T-helper 1 cell (primary cell): ENCODE measurements around the gene CC2D1A.
"Not testable (repeated sequence)": the region's sequence is repeated elsewhere in the genome, so short reads cannot be mapped to it uniquely, and the experiment has no call there.

ENCODE experiments used
- DNase-seq, 5 donors: peaks; one replicate each; pipeline ENCODE4 v3.0.0-alpha.2; 2012 to 2020

CC2D1A gene

DNA sequence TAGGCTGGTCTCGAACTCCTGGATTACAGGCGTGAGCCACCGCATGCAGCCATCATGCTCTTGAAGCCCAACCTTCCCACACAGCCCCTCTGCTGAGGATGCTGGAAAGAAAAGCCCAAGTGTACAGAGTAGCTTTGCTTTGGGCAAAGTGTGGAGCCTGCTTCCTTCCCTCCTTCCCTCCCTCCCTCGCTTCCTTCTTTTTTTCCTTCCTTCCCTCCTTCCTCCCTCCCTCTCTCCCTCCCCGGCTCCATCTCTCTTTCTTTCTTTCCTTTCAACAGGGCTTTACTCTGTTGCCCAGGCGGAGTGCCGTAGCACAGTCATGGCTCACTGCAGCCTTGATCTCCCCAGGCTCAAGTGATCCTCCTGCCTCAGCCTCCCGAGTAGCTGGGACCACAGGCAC, 2.7 kb downstream of the CC2D1A start:
- no peak for DNase-seq

DNA sequence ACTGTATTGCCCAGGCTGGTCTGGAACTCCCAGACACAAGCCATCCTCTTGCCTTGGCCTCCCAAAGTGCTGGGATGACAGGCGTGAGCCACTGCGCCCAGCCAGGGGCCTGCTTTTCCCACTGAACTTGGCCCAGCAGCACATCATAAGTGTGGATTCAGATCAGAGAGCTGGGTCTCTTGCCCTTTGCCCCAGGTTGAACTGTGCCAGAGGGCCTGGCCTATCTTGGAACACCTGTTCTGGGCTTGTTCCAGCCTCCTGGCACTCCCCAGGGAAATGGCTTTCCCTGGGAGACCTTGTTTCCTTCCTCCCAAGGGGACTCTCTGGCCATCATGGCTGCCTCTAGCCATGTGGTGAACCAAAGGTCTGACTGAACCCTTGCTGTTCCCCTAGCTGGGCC, 3.4 kb downstream of the CC2D1A start:
- DNase-seq: no peak

DNA sequence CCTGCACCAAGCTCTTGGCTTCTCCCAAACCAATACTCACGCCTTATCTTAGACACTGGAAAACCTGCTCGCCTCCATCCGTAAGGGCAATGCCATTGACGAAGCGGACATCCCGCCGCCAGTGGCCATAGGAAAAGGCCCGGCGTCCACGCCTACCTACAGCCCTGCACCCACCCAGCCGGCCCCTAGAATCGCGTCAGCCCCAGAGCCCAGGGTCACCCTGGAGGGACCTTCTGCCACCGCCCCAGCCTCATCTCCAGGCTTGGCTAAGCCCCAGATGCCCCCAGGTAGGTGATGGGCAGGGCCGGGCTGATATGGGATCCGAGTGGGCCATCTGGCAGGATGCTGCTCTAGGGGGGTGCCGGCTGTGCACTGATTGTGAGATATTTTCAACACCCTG, 7.4 kb downstream of the CC2D1A start:
- DNase-seq: no peak

DNA sequence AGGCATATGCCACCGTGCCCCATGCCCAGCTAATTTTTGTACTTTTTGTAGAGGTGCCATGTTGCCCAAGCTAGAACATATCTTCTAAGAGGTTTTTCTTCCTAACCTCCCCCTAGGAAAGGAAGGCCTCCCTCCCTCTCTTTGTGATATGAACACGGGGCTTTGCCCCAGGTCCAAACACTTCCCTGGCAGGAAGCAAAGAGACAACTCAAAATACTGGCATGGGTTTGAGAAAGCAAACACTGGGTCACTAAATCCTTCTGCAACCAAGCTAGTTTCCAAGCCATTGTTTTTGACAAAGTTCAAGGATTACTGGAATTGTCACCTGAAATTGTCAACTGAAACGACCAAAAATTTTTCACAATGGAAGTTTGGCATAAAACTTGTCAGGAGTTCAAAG, 8.8 kb downstream of the CC2D1A start:
- DNase-seq: no peak

DNA sequence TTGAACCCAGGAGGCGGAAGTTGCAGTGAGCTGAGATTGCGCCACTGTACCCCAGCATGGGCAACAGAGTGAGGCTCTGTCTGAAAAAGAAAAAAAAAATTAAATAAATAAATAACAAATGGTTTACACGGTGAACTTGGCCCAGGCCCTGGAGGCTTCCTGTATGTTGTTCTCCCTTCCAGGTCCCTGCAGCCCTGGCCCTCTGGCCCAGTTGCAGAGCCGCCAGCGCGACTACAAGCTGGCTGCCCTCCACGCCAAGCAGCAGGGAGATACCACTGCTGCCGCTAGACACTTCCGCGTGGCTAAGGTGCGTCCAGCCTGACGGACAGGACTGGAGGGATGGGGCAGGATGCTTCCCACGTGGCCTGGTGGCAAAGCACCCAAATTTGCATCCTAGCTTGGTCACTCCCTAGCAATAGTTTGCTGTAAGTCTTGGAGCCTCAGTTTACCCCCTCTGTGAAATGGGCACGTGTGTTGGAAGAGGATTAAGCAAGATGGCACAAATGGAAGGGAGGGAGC, 11.9 kb downstream of the CC2D1A start:
- no peak for DNase-seq

DNA sequence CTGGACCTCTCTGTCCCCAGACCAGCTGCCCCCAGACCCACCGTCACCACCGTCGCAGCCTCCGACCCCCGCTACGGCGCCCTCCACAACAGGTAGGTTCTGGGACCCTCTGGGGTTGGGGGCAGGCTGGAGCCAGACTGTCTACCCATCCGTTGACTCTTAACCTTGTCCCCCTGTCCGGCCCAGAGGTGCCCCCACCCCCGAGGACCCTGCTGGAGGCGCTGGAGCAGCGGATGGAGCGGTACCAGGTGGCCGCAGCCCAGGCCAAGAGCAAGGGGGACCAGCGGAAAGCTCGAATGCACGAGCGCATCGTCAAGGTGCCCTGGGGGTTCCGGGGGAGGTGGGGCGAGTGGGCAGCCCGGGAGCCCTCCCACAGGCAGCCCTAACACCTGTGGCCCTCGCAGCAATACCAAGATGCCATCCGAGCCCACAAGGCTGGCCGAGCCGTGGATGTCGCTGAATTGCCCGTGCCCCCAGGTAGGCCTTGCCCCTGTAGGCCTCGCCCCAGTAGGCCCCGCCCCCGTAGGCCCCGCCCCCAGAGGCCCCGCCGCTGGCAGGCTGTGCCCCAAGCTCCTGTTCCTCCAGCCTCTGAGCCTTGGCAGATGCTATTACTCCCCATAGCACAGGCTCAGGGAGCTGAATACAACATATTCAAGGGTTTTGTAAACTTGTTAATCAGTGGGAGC, 12.9 kb downstream of the CC2D1A start:
- no peak for DNase-seq

DNA sequence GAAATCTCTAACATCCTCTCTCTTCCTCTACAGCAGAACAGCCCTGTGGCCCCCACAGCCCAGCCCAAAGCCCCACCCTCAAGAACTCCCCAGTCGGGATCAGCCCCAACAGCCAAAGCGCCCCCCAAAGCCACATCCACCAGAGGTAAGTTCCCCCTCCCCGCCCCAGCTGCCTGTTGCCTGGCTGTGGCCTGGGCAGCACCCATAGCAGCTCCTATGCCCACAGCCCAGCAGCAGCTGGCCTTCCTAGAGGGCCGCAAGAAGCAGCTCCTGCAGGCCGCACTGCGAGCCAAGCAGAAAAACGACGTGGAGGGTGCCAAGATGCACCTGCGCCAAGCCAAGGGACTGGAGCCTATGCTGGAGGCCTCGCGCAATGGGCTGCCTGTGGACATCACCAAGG, 14.5 kb downstream of the CC2D1A start:
- DNase-seq: no peak

DNA sequence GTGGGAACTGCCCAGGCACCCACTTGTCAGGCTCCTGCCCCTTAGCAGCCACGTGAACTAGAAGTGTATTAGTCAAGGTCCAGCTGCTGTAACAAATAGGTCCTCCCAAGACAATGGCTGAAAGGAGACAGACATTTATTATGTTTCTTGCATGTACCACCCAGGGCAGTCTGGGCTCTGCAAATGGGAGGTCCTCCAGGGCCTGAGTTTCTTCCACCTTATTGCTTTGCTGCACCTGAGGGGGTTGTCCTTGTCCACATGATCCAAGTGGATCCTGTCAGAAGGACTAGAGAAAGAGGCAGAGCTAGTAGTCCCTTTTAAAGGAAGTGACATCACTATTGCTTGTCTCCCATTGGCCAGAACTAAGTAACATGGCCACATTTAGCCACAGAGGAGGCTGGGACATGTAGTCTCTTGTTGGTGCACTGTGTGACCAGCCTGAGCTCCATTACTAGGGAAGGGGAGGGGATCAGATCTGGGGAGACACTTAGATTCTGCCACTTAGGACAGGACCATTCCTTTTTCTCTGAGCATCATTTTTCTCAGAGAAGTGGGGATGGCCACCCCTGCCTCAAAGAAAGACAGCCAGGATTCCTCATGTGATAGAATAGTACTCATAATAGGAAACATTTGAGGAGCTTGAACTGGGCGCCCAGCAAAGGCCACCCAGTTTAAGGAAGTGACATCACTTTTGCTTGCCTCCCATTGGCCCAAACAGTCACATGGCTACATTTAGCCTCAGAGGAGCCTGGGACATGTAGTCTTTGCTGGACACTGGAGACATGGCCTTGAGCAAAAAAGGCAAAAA, 15.1 kb downstream of the CC2D1A start:
- DNase-seq: peak in 1 of 5 donors; percentile 46

DNA sequence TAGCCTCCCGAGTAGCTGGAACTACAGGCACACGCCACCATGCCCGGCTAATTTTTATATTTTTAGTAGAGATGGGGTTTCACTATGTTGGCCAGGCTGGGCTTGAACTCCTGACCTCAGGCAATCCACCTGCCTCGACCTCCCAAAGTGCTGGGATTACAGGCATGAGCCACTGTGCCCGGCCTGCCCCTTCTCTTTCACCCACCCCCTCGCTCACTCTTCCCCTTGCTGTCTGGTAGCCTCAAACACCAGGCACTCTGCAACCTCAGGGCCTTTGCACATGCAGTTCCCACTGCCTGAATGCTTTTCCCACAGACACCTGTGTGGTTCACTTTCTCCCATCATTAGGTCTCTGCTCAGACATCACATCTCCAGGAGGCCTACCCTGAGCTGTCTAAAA, 16.1 kb downstream of the CC2D1A start:
- not testable (repeated sequence) for DNase-seq

DNA sequence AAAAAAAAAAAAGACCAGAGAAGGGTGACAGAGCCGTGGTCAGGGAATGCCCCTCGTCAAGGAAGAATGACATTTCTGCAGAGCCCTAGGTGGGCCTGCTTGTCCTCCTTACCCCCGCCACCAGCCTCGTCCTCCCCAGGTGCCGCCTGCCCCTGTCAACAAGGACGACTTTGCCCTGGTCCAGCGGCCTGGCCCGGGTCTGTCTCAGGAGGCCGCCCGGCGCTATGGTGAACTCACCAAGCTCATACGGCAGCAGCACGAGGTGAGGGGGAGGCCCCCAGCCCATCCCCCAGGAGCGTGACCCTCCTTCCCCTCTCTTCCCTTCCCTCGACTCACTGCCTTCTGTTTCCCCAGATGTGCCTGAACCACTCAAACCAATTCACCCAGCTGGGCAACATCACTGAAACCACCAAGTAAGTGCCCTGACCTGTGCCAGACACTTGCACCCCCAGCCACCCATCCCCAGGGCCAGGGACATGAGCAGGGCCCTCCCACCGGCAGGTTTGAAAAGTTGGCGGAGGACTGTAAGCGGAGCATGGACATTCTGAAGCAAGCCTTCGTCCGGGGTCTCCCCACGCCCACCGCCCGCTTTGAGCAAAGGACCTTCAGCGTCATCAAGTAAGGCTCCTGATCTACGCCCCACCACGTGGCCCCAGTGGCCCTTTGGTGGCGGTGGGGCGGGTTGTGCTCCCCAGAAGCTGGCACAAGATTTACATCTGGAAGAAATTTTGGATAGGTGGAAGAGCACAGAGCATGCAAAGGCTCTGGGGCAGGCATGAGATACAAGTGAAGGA, 17.4 kb downstream of the CC2D1A start:
- DNase-seq: no peak

DNA sequence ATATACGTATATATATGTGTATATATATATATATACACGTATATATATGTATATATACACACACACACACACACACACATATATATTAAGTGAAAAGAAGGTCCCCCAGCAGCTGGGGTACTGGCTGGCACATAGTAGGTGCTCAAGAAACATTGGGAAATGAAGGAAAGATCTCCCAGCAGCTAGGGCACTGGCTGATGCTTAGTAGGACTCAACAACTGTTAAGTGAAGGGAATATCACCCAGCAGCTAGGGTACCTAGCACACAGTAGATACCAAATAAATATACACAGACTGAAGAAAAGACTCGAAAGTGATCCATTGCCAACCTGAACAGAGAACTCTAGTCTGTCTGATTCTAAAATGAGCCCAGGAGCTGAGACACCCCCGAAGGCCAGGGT, 20.0 kb downstream of the CC2D1A start:
- no peak for DNase-seq

DNA sequence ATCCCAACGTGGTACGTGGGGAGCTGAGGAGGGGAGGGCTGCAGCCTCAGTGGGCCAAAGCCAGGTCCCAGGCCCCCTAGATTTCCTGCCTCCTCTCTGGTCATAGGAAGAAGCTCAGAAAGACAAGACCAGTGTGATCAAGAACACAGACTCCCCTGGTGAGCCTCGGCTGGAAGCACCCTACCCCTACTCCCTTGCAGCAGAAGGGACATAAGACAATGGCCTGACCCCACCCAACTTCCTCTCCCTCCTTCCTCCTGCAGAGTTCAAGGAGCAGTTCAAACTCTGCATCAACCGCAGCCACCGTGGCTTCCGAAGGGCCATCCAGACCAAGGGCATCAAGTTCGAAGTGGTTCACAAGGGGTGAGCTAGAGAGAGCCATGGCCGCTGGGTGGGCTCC, 20.7 kb downstream of the CC2D1A start:
- DNase-seq: no peak

DNA sequence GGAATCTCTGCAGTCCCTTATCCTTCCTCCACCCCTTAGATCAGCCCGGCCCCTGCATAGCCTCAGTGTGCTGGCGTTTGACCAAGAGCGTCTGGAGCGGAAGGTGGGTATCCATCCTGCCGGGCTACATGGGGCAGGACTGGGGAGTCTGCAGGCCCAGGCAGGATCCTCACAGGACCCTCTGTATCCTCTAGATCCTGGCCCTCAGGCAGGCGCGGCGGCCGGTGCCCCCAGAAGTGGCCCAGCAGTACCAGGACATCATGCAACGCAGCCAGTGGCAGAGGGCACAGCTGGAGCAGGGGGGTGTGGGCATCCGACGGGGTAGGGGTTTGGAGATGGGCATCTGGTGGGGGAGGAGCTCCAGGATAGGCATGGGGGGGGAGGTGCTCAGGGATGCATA, 23.3 kb downstream of the CC2D1A start:
- no peak for DNase-seq

DNA sequence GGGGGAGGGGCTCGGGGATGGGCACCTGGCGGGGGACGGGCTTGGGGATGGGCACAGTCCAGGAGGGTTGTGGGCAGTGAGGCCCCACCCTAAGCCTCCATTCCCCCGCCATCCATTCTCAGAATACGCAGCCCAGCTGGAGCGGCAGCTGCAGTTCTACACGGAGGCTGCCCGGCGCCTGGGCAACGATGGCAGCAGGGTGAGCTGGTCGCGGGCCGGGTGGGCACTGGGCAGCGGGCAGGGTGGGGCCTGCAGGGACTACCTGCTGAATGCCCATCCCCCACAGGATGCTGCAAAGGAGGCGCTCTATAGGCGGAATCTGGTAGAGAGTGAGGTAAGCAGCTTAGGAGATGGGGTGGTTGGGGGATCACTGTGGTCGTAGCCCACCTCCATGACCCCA, 24.0 kb downstream of the CC2D1A start:
- DNase-seq: no peak

DNA sequence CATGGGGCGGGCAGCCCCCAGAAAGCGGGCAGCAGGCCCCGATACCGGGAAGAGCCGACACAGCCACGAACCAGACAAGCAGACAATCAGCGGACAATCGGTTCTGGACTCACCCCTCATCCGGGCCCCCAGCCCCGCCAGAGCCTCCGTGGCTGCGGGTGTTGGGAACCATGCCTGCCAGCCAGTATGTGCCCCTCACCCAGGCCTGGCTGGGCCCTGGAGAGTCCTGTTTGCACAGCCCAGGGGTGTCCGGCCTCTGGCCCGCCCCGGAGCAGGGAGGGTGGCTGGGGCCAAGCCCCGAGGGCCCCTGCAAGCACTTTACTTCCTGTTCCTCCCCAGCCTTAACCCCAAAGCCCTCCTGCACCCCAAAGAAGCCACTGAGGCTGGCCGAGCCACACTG, 24.4 kb downstream of the CC2D1A start:
- DNase-seq: no peak

DNA sequence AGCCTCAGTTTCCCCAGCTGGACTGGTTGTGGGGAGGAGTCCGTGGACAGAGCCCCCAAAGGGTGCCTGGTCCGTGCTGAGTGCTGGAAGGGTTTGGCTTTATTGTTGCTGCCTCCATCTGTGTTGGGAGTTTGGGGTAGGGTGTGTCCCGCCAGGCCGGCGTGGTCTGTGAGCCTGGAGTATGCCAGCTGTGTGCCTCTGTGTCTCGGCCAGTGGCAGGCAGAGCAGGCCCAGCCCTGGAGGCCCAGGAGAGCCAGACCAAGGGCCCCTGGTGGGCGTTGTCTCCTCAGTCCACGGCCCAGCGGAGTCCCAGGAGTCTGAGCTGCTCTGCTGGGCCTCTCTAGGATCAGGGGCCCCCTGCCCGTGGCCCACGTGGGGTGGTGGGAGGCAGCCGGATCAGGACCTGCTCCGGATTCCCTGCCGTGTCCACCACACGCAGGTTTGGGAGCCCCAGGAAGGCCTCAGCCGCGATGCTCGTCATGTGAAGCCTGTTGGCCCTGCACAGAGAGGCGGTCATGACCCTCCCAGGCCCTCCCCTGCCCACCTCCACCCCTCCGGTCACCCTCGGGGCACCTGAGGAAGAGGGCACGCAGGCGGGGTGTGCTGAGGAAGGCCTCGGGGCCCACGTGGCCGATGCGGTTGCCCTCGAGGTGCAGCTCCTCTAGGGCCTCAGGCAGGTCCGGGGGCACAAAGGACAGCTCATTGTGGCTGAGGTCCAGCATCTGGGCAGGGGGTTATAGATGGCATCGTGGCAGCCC, 25.6 kb downstream of the CC2D1A start:
- no peak for DNase-seq

DNA sequence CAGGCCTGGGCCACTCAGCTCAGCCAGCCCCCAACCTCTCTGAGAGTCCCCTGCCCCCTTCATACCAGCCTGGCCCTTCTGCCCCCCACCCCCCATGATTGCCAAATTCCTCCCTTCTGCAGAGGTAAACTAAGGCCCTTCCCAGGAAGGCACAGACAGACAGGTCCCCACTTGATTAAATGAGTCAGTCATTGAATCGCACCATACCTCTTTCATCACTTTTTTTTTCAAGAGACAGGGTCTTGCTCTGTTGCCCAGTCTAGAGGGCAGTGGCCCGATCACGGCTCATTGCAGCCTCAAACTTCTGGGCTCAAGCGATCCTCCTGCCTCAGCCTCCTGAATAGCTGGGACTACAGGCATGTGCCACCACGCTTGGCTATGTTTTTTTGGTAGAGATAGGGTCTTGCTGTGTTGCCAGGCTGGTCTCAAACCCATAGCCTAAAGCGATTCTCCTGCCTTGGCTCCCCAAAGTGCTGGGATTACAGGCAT, 26.2 kb downstream of the CC2D1A start:
- DNase-seq: no peak

DNA sequence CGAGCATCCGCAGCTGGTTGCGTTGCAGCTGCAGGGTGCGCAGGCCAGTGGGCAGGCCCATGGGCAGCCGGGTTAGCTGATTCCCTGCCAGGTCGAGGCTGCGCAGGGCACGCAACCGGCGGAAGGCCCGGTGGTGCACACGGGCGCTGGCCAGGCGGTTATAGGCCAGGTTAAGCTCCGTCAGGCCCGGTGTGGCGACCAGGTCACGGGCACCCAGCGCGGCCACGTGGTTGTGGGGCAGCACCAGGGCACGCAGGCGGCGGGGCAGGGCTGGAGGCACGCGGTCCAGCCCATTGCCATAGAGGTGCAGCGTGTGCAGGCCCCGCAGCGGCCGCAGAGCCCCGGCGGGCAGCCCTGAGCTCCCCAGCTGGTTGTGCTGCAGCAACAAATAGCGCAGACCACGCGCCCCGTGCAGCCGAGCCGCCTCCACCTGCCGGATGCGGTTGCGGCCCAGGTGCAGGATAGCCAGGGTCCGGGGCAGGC, 27.0 kb downstream of the CC2D1A start:
- DNase-seq: no peak

DNA sequence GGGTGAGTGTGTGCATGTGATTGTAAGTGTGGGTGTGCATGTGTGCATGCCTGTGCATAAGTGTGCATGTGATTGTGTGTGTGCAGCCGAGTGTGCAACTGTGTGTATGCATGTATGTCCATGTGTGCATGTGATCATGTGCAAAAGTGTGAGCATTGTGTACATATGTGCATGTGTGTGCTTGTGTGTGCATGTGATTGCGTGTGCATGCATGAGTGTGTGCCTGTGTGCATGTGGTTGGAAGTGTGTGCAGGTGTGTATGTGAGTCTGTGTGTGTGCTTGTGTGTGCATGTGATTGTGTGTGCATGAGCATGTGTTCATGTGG, 28.7 kb downstream of the CC2D1A start:
- no peak for DNase-seq

DNA sequence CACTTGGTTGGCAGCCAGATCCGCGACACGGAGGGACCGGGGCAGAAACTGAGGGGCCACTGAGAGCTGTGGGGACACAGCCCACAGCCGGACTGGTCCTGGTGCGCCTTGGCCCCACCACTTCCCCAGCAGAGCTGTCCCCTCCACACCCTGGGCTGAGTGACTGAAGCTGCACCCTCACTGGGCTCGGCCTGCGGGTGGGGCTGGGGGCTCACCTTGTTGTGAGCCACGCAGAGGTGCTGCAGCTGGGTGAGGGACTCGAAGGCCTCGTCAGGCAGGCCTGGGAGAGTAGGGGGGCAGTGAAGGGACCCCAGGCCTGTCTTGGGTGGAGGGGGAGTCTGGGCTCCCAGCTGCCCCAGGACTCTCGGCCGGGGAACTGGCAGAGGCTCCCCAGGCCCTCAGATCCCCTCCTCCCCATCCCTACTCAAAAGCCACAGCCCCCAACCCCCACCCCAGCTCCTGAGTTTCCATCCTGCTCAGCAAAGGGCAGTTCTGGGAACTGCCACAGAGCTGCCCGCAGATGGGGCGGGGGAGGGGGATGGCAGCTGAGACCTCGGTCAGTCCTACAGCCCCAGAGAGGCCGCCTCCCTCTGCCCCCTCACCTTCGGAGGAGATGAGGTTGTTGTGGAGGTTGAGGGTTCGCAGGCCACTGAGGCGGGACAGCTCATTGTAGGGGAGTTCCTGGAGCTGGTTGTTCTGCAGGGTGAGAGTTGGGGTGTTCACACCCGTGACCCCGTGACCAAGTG, 29.9 kb downstream of the CC2D1A start:
- no peak for DNase-seq

DNA sequence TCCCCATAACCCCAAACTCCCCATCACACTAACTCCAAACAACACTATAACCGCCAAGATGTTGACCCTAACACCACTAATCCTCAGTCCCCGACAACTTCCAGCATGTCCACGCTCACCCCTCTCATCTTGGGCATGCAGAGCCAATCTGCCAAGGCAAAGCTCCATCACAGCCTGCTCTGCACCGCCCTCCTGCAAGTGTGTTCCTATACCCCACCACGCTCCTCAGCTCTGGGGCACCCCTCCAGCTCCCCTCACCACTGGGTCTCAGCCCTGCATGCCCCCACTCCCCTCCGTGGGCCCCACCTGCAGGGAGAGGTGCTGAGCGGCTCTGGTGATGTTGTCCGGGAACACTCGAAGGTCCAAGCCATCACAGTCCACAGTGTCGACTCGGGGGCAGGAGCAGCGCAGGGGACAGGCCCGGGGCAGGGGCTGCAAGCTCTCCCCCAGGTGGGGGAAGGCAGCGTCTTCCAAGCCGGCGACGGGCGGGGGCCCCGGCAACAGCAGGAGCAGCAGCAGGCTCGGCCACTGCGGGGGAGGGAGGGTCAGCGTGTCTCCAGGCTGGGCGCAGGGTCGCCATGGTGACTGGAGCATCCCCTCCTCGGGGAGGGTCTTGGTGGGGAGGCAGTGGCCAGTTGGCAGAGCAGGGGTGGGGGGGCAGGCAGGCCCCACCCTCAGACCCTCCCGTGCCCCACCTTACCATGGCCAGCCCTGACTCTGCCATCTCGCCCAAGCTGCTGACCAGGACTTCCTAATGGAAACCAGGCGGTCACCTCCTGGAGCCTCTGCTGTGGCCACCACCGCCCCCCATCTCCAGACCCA, 31.7 kb downstream of the CC2D1A start:
- no peak for DNase-seq
